ENCODE data around the gene ODF4. TPM values are rescaled to one million over a fixed set of nuclear protein-coding genes. Genes with fewer than 3 reads are reported as not detected.

Gene ODF4
- polyA plus RNA-seq, 1 of the 3 experiments (the other 2 are of a cell fraction) = not detected

GRCh38 chr17:8345052-8345690, 5.5 kb downstream of the ODF4 start:
- ChIA-PET POLR2A (no interaction called here), CTCF (no interaction called here)
- no peak for DNase-seq
- no peak overlapping the region for H3K27ac ChIP-seq (ENCODE audit: low read depth in 2 of 2, low read length in 1 of 2)
- H3K27me3 ChIP-seq (ENCODE audit: insufficient read depth) = peaks cover 9% of the 10 kb centered on the region
- H3K9me3 ChIP-seq = no peaks in the 10 kb centered on the region
- no peak overlapping the region for H3K4me3 ChIP-seq (ENCODE audit: low read depth in 2 of 2, low read length in 1 of 2)
- WGBS (ENCODE audit: low lambda C conversion rate) = 34% methylated on average over 6 of the region's 6 CpGs
- TF ChIP-seq FOSL2 (IDR thresholded peaks at IDR 0.05; ENCODE audit: borderline replicate concordance, low read depth) (no peak), JUND (IDR thresholded peaks at IDR 0.05) (no peak), POLR2AphosphoS5 (IDR thresholded peaks at IDR 0.05; ENCODE audit: low read depth, low read length) (no peak), USF2 (IDR thresholded peaks at IDR 0.05; ENCODE audit: borderline replicate concordance, low read depth, low read length) (no peak), SIN3A (IDR thresholded peaks at IDR 0.05; ENCODE audit: borderline replicate concordance, low read depth, low read length) (no peak)
- no peaks in the 10 kb centered on the region for H3K9me2 ChIP-seq
- no peaks in the 10 kb centered on the region for H3K79me2 ChIP-seq (ENCODE audit: insufficient read depth)
- no peaks in the 10 kb centered on the region for H3K36me3 ChIP-seq (replicated peaks in 1 of 2; ENCODE audit: control insufficient read depth in 1 of 2, insufficient read depth in 2 of 2, low read length in 1 of 2)
- H2AFZ ChIP-seq (ENCODE audit: low read depth) = no peak overlapping the region
- H3K4me2 ChIP-seq = no peak overlapping the region
- peaks cover 4% of the 10 kb centered on the region for H3F3A ChIP-seq (replicated peaks; ENCODE audit: insufficient read depth)
- no peaks in the 10 kb centered on the region for H3K4me1 ChIP-seq (ENCODE audit: control insufficient read depth in 1 of 2, insufficient read depth in 2 of 2, low read depth in 1 of 2, low read length in 1 of 2)
- no peaks in the 10 kb centered on the region for H4K20me1 ChIP-seq (ENCODE audit: insufficient read depth)
- no peak overlapping the region for H3K9ac ChIP-seq

GRCh38 chr17:8345951-8346665, 6.5 kb downstream of the ODF4 start:
- TF ChIP-seq SIN3A (IDR thresholded peaks at IDR 0.05; ENCODE audit: borderline replicate concordance, low read depth, low read length) (no peak), USF1 (IDR thresholded peaks at IDR 0.05; ENCODE audit: borderline replicate concordance, low read depth) (no peak), MEF2A (IDR thresholded peaks at IDR 0.05; ENCODE audit: borderline replicate concordance, low read depth) (no peak), IRF3 (IDR thresholded peaks at IDR 0.05; ENCODE audit: low read depth, low read length) (no peak), TEAD4 (IDR thresholded peaks at IDR 0.05; ENCODE audit: borderline replicate concordance, insufficient read depth) (no peak), NRF1 (IDR thresholded peaks at IDR 0.05; ENCODE audit: low read depth, low read length) (no peak), YY1 (IDR thresholded peaks at IDR 0.05; ENCODE audit: low read depth) (no peak), FOXJ3 (CRISPR knock-in tag; IDR thresholded peaks at IDR 0.05) (no peak), TCF12 (IDR thresholded peaks at IDR 0.05) (no peak), CHD2 (IDR thresholded peaks at IDR 0.05; ENCODE audit: low read length, partially characterized antibody) (no peak), EZH2phosphoT487 (IDR thresholded peaks at IDR 0.05; ENCODE audit: borderline replicate concordance, low read depth) (no peak), MXI1 (IDR thresholded peaks at IDR 0.05; ENCODE audit: low read depth, low read length) (no peak), PBX3 (IDR thresholded peaks at IDR 0.05) (no peak), NFIC (IDR thresholded peaks at IDR 0.05; ENCODE audit: borderline replicate concordance) (no peak), EP300 (IDR thresholded peaks at IDR 0.05; ENCODE audit: borderline replicate concordance in 1 of 2, low read depth in 1 of 2, low read length in 1 of 2) (no peak), ELF1 (IDR thresholded peaks at IDR 0.05) (no peak), CTCF (IDR thresholded peaks at IDR 0.05) (no peak), POLR2AphosphoS5 (IDR thresholded peaks at IDR 0.05; ENCODE audit: low read depth, low read length) (no peak), TAF1 (IDR thresholded peaks at IDR 0.05; ENCODE audit: borderline replicate concordance, low read depth, low read length) (no peak)
- no peaks in the 10 kb centered on the region for H3K79me2 ChIP-seq (ENCODE audit: insufficient read depth)
- no peaks in the 10 kb centered on the region for H3K9me2 ChIP-seq
- 66% methylated on average over 4 of the region's 5 CpGs for WGBS (ENCODE audit: low lambda C conversion rate)
- POLR2A ChIA-PET = no interaction called here
- H3K4me3 ChIP-seq (ENCODE audit: low read depth in 2 of 2, low read length in 1 of 2) = no peak overlapping the region
- no peak for DNase-seq
- CTCF ChIA-PET = interaction anchor here (0.6 kb wide), 1 partner anchor 38 kb away, joined by 4 read pairs; no protein-coding TSS in a partner anchor
- no peaks in the 10 kb centered on the region for H3K9me3 ChIP-seq
- H3F3A ChIP-seq (replicated peaks; ENCODE audit: insufficient read depth) = peaks cover 4% of the 10 kb centered on the region
- no peak overlapping the region for H2AFZ ChIP-seq (ENCODE audit: low read depth)
- no peaks in the 10 kb centered on the region for H4K20me1 ChIP-seq (ENCODE audit: insufficient read depth)
- H3K4me2 ChIP-seq = no peak overlapping the region
- no peaks in the 10 kb centered on the region for H3K36me3 ChIP-seq (replicated peaks in 1 of 2; ENCODE audit: control insufficient read depth in 1 of 2, insufficient read depth in 2 of 2, low read length in 1 of 2)
- H3K4me1 ChIP-seq (ENCODE audit: control insufficient read depth in 1 of 2, insufficient read depth in 2 of 2, low read depth in 1 of 2, low read length in 1 of 2) = no peaks in the 10 kb centered on the region
- no peak overlapping the region for H3K27ac ChIP-seq (ENCODE audit: low read depth in 2 of 2, low read length in 1 of 2)
- H3K27me3 ChIP-seq (ENCODE audit: insufficient read depth) = peaks cover 9% of the 10 kb centered on the region
- no peak overlapping the region for H3K9ac ChIP-seq
